AG08396 (cell line): ENCODE results near the gene ENOSF1.
"Not testable (repeated sequence)": the region's sequence is repeated elsewhere in the genome, so short reads cannot be mapped to it uniquely, and the experiment has no call there.

Source experiments
- DNase-seq: peaks from one replicate; pipeline ENCODE4 v3.0.0; 2012; ENCODE audit warnings: low spot score, mixed read lengths

The ENOSF1 gene

GRCh38 chr18:712401-713134 is at the start of gene ENOSF1:
Gene ENOSF1 (minus strand): TSS chr18:712630. CDS start chr18:712587, 43 bp downstream.
- peak; percentile 93 for DNase-seq

DNA sequence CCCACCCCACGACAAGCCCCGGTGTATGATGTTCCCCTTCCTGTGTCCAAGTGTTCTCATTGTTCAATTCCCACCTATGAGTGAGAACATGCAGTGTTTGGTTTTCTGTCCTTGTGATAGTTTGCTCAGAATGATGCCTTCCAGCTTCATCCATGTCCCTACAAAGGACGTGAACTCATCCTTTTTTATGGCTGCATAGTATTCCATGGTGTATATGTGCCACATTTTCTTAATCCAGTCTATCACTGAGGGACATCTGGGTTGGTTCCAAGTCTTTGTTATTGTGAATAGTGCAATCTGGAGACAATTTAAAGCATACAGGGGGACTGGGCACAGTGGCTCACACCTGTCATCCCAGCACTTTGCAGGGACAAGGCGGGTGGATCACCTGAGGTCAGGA is 47.4 kb upstream of the ENOSF1 start:
- DNase-seq, result not testable (repeated sequence)

DNA sequence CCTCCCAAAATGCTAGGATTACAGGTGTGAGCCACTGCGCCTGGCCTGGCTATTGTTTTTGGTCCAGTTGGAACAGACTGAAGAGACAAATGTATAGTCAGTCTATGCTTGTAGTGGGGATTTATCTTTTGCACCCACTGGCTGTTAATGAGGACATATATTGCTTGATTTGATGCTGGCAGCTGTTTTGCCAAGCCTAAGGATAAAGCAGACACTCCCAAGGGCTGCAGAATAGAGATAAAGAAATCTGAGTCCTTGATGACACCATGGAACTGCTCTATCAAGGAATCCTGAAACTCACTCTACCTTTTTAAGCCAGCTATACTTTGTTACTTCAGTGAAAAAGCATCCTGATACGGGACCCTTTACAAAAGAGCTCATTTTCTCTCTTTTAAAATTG is 43.1 kb upstream of the ENOSF1 start:
- no peak for DNase-seq

- DNase-seq, result no peak
Measured at GRCh38 chr18:754656-755055, 42.2 kb upstream of the ENOSF1 start.

DNA sequence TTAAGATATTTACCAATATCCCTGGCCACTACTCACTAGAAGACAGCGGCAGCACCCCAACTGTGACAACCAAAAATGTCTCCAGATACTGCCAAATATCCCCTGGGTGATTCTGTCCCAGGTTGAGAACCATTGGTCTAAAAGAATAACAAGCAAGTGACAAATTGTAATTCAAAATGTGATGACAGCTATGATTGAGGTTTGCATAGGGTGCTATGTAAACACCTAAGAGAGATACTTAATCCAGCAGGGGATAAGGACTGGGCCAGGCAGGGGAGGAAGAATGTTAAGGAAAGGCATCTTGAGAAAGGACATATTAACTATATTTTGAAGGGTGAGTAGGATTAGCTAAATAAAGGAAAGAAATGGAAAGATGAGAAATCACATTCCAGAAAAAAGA is 38.0 kb upstream of the ENOSF1 start:
- no peak for DNase-seq

GRCh38 chr18:744832-745597 is 32.6 kb upstream of the ENOSF1 start:
- DNase-seq, result no peak

DNA sequence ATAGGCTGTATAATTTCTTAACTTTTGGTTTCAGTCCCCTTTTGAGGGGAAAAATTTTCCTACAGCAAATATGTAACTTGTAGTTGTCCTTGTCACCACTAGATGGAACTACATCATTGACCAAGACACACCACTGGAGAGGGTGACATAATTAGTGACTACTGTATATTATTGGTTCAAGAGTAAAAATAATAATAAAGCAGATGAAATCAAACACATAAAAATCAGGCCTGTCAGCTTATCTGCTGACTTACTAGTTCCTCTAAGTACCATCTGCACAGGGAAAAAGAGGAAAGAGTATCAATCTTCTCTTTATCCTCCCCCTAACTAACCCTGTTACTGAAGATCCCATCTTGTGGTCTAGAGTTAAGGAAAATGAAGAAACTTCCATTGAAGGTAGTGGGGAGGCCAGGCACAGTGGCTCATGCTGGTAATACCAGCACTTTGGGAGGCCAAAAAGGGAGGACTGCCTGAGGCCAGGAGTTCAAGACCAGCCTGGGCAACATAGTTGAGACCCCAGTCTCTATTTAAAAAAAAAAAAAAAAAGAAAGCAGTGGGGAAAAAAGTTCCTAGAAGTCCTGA is 29.6 kb upstream of the ENOSF1 start:
- peak; percentile 48 for DNase-seq

DNA sequence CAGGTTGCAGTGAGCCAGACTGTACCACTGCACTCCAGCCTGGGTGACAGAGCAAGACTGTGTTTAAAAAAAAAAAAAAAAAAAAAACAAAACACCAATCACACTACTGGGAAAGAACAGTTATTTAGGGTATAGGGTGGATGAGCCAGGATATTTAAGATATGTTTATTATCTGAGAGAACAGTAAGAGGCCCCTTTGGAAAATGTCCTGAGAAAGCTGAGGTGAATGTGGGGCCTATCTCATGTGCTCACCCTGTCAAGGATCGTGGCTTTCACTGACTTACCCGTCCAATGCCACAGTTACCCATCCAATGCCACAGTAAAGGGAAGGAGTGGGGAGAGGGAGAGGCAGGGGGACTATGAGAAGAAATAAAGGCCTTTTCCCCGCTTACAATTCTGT is 19.9 kb upstream of the ENOSF1 start:
- no peak for DNase-seq

- no peak for DNase-seq
Measured at GRCh38 chr18:731185-731584, 18.8 kb upstream of the ENOSF1 start.

DNA sequence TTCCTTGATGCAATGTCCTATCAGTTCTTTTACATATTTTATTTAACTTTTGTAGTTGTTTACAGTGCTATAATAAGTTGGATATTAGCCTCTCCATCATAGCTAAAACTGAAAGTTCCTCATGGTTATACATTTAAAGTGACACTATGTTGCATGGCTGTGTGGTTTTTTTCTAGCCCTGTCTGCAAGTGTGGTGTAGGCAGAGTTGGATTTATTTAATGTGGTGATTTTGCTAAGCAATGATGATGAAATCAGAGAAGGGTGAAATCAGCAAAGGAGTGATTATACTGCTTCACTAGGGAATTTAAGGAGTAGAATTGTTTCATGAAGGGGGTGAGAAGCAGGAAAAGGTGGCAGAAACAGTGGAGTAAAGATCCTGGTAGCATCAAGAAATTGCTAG is 18.3 kb upstream of the ENOSF1 start:
- no peak for DNase-seq

DNA sequence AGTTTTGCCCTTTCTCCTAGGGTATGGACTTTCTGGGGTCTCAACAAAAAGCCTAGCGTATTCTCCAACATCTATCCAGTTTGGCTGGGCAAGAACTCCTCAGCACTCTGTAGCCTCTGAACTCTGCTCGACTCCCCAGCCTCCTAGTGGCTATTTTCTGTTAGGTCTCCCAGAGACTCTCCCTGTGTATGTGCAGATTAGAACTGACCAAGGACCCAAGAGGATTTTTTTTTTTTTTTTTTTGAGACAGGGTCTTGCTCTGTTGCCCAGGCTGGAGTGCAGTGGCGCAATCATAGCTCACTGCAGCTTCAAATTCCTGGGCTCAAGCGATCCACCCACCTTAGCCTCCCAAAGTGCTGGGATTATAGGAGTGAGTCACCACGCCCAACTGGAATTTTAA is 17.7 kb upstream of the ENOSF1 start:
- not testable (repeated sequence) for DNase-seq

- no peak for DNase-seq
Measured at GRCh38 chr18:725646-726045, 13.2 kb upstream of the ENOSF1 start.

DNA sequence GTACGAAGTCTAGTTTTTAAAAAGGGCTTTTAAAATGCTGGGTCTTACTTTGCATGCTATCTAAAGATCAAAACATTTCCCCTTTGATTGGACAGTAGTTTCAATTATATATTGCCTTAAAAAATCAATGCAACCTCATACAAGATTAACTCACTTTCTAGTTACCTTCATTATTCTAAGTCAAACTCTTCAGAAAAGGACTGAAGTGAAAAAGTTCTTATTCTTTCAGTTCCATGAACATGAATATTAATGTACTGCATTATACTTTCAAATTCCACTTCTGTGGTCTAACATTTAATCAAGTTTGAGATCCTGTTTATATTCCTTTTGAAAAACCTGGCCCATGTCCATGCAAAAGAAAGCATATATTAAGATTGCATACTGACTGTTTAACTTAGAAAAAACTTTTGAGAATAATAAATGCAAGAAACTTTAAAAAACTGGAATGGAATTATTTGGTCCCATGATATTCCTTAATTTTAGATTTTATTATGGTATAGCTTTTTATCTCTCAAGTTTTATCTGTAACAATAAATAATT is 11.2 kb upstream of the ENOSF1 start:
- no peak for DNase-seq

DNA sequence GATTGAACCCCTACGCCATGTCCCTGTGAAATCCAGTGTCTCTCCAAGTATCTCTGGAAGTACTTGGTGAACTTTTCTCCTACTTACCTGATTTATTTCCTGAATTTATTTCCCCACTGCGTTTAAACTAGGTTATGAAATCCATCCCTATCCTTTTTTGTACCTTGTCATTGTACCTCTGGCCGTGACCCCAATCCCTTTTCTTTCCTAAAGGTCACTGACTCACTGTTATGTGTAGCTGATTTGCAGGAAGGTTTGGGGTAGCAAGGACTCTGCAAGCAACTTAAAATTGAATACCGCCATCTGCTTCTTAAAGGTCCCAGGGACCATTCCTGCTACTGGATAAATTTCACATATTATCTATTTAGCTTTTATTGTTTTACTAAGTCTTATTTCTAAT is 4.6 kb upstream of the ENOSF1 start:
- no peak for DNase-seq

DNA sequence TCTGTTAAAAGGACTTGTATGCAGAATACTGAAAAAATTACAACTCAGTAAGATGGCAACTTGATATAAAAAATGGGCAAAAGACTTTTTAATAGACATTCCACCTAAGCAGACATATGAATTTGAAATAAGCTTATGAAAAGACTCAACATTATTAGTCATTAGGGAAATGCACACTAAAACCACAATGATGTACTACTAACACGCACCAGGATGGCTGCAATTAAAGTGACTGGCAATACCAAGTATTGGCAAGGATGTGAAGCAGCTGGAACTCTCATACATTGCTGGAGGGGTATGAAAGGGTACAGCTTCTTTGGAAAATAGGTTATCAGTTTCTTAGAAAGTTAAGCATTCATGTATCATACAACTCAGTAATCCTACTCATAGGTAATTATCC is 3.2 kb upstream of the ENOSF1 start:
- DNase-seq, result peak; percentile 56

- no peak for DNase-seq
Measured at GRCh38 chr18:713135-713490, 683 bp upstream of the ENOSF1 start.

- peak; percentile 77 for DNase-seq
Measured at GRCh38 chr18:711657-712400, 601 bp downstream of the ENOSF1 start.

- DNase-seq, result no peak
Measured at GRCh38 chr18:711310-711656, 1.1 kb downstream of the ENOSF1 start.

- DNase-seq, result no peak
Measured at GRCh38 chr18:710418-711300, 1.8 kb downstream of the ENOSF1 start.

- DNase-seq, result no peak
Measured at GRCh38 chr18:709771-710170, 2.7 kb downstream of the ENOSF1 start.

DNA sequence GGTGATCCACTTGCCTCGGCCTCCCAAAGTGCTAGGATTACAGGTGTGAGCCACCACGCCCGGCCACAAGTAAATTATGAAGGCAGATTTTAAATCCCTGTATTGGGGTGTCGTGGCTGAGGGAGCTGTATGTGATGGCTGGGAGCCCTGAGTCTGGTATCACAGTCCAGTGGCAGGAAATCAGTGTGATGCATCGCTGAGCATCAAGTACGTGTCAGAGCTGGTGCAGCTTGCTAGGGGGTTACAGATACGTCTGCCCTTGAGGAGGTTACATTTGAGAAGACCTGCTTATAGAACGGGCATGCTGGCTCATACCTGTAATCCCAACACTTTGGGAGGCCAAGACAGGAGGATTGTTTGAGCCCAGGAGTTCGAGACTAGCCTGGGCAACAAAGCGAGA is 4.3 kb downstream of the ENOSF1 start:
- no peak for DNase-seq
